Activated gamma-delta T cell (primary cell): ENCODE data around the gene TSPY8.
"Not testable (repeated sequence)": the region's sequence is repeated elsewhere in the genome, so short reads cannot be mapped to it uniquely, and the experiment has no call there.

Source experiments
- DNase-seq: peaks from one replicate; lab custom pipeline; 2025; lab: John Stamatoyannopoulos, UW
- total RNA-seq, 2 donors: gene quantifications; one replicate each; lab custom pipeline; 2026; lab: John Stamatoyannopoulos, UW

TSPY8 gene
- 0 reads per million in 2 donors for total RNA-seq

- DNase-seq = not testable (repeated sequence)
Observed at GRCh38 chrY:9357497-9357896, at the start of gene TSPY8. TSS of gene TSPY8 (plus strand) at chrY:9357797. CDS start at chrY:9357843, 46 bp downstream.

GRCh38 chrY:9320996-9321395, 36.6 kb upstream of the TSPY8 start:
- no peak for DNase-seq

GRCh38 chrY:9337164-9337563, 20.4 kb upstream of the TSPY8 start, which contains the start of gene TSPY4:
TSS of gene TSPY4 (plus strand) at chrY:9337464. CDS start at chrY:9337510, 46 bp downstream.
- DNase-seq = not testable (repeated sequence)

GRCh38 chrY:9396527-9396926, 38.9 kb downstream of the TSPY8 start:
- DNase-seq = not testable (repeated sequence)

- DNase-seq = not testable (repeated sequence)
Observed at GRCh38 chrY:9398121-9398520, 40.5 kb downstream of the TSPY8 start, which contains the start of gene TSPY3. TSS of gene TSPY3 (plus strand) at chrY:9398421. CDS start at chrY:9398467, 46 bp downstream.
